MCF 10A (cell line): ENCODE results near the gene CCDC158. TPM values are rescaled to one million over a fixed set of nuclear protein-coding genes. Genes with fewer than 3 reads are reported as not detected.

ENCODE experiments used
- BruUV-seq: library from RNA; stranded (reverse); fragments of 400-500 nt; replicated peaks from 2 replicates; lab custom pipeline; 2021; lab: Mats Ljungman, UMichigan
- CTCF ChIA-PET: fragments of 300-600 bp; sonication (Branson Sonifier 250); formaldehyde crosslinking; extraction: SDS; loops from one replicate; lab custom pipeline; 2021; ENCODE audit warnings: antibody characterized with exemption, inconsistent platforms; lab: Yijun Ruan, JAX
- POLR2A ChIA-PET: fragments of 300-600, 350-650 bp; sonication (Branson Sonifier 250); formaldehyde crosslinking; extraction: SDS; loops from one replicate; lab custom pipeline; 2020; ENCODE audit warnings: antibody characterized with exemption, inconsistent platforms; lab: Yijun Ruan, JAX
- DNase-seq: peaks from one replicate; pipeline ENCODE4 v3.0.0-alpha.2; 2018; ENCODE audit not compliant: unreplicated experiment
- H3K27ac Mint-ChIP-seq: one replicate; pipeline ENCODE4 v1.8.0; 2022; ENCODE audit warnings: mild to moderate bottlenecking, low read depth, mixed read lengths; ENCODE audit not compliant: unreplicated experiment
- H3K27me3 Mint-ChIP-seq: one replicate; pipeline ENCODE4 v1.8.0; 2022; ENCODE audit warnings: mixed read lengths; ENCODE audit not compliant: insufficient read depth, unreplicated experiment
- H3K36me3 Mint-ChIP-seq: one replicate; pipeline ENCODE4 v1.8.0; 2022; ENCODE audit warnings: mild to moderate bottlenecking, moderate library complexity, mixed read lengths; ENCODE audit not compliant: insufficient read depth, unreplicated experiment
- H3K4me1 Mint-ChIP-seq: one replicate; pipeline ENCODE4 v1.8.0; 2022; ENCODE audit warnings: mixed read lengths; ENCODE audit not compliant: insufficient read depth, unreplicated experiment
- H3K4me3 Mint-ChIP-seq: one replicate; pipeline ENCODE4 v1.8.0; 2022; ENCODE audit warnings: mild to moderate bottlenecking, moderate library complexity, mixed read lengths; ENCODE audit not compliant: unreplicated experiment
- H3K9me3 Mint-ChIP-seq: one replicate; pipeline ENCODE4 v1.8.0; 2022; ENCODE audit warnings: mixed read lengths; ENCODE audit not compliant: unreplicated experiment
- intact Hi-C: fragments of 100-400 bp; cut with micrococcal nuclease; formaldehyde crosslinking; loops from 2 replicates; pipeline ENCODE4 v1.14.1; 2022
- total RNA-seq: library from RNA; stranded (reverse); gene quantifications from 2 replicates; pipeline ENCODE4 v1.2.3, GENCODE V29; 2022
- TF ChIP-seq, protein P1 (sequence below): fragments of 200-600 bp; IDR thresholded peaks from one replicate; pipeline ENCODE4 v1.8.0; 2022; ENCODE audit warnings: antibody characterized with exemption, mild to moderate bottlenecking; ENCODE audit not compliant: unreplicated experiment

Gene CCDC158
- total RNA-seq, 1 experiment from 2014 or later = not detected

DNA sequence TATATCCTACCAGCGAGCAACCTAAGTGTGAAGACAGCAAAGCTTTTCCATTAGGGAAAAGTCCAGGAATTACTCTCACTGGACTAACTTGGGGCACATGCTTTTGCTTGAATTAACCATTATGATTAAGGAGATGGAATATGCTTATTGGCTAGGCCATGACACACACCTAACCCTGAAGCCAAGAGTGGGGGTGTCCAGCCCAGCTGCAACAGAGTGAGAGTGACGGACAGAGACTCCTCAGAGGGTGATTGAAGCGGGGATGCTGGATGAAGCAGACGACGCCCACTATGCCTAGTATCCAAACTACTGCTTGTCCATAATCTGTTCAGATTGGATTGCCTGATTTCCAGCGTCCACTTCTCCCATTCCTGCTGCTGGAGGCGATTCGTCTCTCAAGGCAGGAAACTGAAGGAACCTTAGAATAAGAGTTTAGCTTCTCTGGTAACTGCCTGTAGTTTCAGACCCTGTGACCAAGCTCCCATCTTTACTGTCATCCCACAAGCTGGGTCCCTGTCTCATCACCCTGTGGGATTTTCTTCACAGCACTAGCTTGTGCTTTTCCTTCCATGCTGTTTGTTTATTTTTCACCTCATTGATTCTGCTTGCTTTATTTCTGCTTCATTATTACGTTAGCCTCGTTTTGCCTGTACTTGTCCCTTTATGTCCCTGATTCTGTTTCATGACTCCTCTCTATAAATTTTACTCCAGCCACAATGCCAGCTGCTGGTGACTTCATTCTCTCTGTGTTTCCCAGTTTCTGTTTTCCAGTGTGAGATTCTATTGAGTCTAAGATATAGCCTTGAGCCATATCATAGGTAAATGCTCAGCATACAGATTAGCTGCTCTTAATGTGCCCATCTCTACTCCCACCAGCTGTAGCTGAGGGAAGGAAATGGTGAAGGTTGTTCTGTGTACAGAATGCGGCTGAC is 150.4 kb downstream of the CCDC158 start:
- intact Hi-C loops = no loop called here
- no peaks in the 10 kb centered on the region for H3K27me3 Mint-ChIP-seq
- no TSS peak for BruUV-seq
- no peak overlapping the region for H3K4me3 Mint-ChIP-seq
- no peaks in the 10 kb centered on the region for H3K36me3 Mint-ChIP-seq
- TF ChIP-seq, protein P1, sequence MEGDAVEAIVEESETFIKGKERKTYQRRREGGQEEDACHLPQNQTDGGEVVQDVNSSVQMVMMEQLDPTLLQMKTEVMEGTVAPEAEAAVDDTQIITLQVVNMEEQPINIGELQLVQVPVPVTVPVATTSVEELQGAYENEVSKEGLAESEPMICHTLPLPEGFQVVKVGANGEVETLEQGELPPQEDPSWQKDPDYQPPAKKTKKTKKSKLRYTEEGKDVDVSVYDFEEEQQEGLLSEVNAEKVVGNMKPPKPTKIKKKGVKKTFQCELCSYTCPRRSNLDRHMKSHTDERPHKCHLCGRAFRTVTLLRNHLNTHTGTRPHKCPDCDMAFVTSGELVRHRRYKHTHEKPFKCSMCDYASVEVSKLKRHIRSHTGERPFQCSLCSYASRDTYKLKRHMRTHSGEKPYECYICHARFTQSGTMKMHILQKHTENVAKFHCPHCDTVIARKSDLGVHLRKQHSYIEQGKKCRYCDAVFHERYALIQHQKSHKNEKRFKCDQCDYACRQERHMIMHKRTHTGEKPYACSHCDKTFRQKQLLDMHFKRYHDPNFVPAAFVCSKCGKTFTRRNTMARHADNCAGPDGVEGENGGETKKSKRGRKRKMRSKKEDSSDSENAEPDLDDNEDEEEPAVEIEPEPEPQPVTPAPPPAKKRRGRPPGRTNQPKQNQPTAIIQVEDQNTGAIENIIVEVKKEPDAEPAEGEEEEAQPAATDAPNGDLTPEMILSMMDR = no peak
- ChIA-PET CTCF (interaction anchor here (0.7 to 1.1 kb wide), 6 partner anchors 9 to 133 kb away, joined by 3 to 5 read pairs (median 4); no protein-coding TSS in a partner anchor), POLR2A (interaction anchor here (0.6 to 1.8 kb wide), 5 partner anchors 8 to 36 kb away, joined by 3 to 6 read pairs (median 4); no protein-coding TSS in a partner anchor)
- DNase-seq = no peak
- H3K27ac Mint-ChIP-seq = no peak overlapping the region
- no peaks in the 10 kb centered on the region for H3K9me3 Mint-ChIP-seq
- H3K4me1 Mint-ChIP-seq = peaks cover 5% of the 10 kb centered on the region

DNA sequence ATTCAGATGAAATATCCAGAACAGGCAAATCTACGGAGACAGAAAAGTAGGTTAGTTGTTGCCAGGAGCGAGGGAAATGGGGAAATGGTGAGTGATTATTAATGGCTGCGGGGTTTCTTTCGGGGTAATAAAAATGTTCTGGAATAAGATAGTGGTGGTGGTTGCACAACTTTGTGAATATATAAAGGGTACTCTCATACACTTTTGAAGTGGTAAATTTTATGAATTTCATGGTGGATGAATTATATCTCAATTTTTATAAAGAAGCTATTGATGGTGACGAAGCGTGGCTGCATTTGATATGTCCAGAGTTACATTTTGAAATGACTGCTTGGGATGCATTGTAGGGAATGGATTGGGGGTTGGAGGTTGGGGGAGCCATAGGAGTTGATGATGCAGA is 153.1 kb downstream of the CCDC158 start:
- peaks cover 5% of the 10 kb centered on the region for H3K4me1 Mint-ChIP-seq
- H3K4me3 Mint-ChIP-seq = no peak overlapping the region
- no TSS peak for BruUV-seq
- H3K36me3 Mint-ChIP-seq = no peaks in the 10 kb centered on the region
- intact Hi-C loops = no loop called here
- ChIA-PET POLR2A (no interaction called here), CTCF (interaction anchor here (1.1 kb wide), 1 partner anchor 18 kb away, joined by 3 read pairs; no protein-coding TSS in a partner anchor)
- no peak overlapping the region for H3K27ac Mint-ChIP-seq
- TF ChIP-seq, protein P1 = no peak
- no peaks in the 10 kb centered on the region for H3K27me3 Mint-ChIP-seq
- H3K9me3 Mint-ChIP-seq = no peaks in the 10 kb centered on the region
- no peak for DNase-seq

DNA sequence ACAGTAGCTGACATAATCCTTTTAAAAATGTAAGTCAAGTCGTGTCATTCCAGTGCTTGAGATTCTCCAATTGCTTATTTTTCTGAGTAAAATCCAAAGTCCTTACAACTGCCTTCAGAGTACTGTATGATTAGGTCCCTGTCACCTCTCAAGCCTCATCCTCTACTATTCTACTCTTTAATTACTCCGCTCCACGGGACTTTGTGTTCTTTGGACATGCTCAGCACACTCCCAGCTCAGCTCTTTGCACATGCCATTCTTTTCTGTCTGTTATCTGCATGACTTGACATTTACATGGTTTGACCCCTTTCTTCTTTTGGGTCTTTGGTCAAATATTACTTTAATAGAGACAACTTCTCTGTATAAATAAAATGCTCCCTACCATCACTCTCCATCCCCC is 154.3 kb downstream of the CCDC158 start:
- Mint-ChIP-seq H3K9me3 (no peaks in the 10 kb centered on the region), H3K27ac (no peak overlapping the region), H3K36me3 (no peaks in the 10 kb centered on the region), H3K4me3 (no peak overlapping the region), H3K4me1 (peaks cover 5% of the 10 kb centered on the region), H3K27me3 (no peaks in the 10 kb centered on the region)
- DNase-seq = no peak
- no TSS peak for BruUV-seq
- ChIA-PET POLR2A (interaction anchor here (1.1 kb wide), 1 partner anchor 11 kb away, joined by 3 read pairs; no protein-coding TSS in a partner anchor), CTCF (no interaction called here)
- TF ChIP-seq, protein P1 = no peak
- intact Hi-C loops = no loop called here

DNA sequence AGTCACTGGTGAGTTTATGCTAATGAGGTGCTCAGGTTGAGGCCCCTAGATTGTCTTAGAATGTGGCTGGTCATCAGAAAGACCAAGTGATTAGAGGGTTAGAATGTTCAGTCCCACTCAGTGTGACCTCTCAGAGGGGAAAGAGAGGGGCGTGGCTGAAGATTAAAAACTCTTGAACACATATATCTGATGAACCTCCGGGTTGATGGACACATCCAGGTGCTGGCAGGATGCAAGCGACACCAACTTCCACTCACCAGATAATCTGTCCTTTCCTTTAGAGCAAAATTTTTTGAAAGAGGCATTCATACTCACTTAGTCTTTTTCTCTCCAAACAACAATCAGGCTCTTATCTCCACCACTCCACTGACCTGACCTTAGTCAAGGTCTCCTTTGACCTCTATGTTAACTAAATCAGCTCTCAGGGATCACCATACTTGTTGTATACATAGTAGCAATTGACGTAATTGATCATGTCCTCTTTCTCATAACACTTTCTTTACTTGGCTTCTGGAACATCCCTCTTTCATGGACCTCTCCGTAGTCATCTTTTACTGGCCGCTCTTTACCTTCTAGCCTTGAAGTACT is 155.2 kb downstream of the CCDC158 start:
- Mint-ChIP-seq H3K27me3 (no peaks in the 10 kb centered on the region), H3K9me3 (no peaks in the 10 kb centered on the region), H3K4me1 (peaks cover 3% of the 10 kb centered on the region), H3K36me3 (no peaks in the 10 kb centered on the region), H3K4me3 (no peak overlapping the region), H3K27ac (no peak overlapping the region)
- TF ChIP-seq, protein P1 = no peak
- POLR2A ChIA-PET = no interaction called here
- intact Hi-C loops = no loop called here
- no peak for DNase-seq
- no TSS peak for BruUV-seq
- CTCF ChIA-PET = no interaction called here
